ENCODE measurements around the gene OPN3. TPM values are rescaled to one million over a fixed set of nuclear protein-coding genes. Genes with fewer than 3 reads are reported as not detected.

The OPN3 gene
- polyA plus RNA-seq, 4 donors, result 38.3 to 53.2 (median 41.9) TPM

DNA sequence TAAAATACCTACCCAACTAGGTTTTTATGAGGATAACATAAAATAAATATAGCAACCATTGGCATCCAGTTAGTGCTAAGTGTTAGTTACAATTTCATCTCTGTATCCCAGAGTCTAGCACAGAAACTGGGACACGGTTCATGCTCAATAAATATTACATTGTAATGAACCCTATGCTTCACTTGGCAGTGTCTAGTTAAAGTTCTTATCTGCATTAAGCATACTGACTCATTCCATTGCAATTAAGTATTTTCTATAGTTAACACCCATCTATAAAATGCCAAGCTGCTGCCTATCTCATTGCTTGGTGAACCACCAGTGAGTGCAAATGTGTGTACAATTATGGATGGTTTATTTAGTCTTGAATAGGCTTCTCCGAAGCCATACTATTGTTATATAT is 15.2 kb downstream of the OPN3 start:
- no peak for DNase-seq (ENCODE audit: low read depth in 4 of 4, low spot score in 2 of 4)

DNA sequence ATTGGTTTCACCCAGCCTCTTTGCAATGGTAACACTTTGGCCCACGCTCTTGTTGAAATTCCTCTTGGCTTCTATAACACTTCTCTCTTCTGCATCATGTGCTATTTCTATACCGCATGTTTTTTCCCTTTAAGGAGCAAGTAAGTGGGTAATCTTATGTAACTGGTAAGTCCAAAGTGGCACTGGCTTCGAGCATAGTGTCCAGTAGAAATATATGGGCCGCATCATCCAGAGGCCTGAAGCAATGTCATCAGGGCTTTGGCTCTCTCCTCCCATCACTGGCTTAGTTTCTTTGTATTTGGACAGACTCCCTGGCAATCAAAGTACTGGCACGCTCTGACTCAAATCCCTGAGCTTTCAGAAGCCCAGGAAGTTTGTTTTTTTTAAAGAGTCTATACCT is 17.5 kb downstream of the OPN3 start:
- DNase-seq (ENCODE audit: low read depth in 4 of 4, low spot score in 2 of 4), result no peak

DNA sequence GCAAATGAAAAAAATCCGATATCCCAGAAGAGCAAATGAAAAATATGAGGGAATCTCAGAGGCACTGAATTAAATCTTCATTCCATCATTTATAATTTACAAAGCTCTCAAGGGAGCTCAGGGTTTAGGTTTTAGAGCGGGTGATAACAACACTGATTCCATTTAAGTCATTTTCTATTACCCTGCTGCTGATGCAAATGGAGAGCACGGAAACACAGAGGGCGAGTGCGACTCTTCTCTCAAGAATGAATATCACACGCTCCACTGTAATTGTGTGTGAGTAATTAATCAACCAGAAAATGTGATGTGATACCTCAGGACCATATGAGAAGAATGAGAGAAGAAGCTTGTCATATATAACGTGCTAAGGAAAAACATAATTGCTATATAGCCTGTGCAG is 22.7 kb downstream of the OPN3 start:
- DNase-seq (ENCODE audit: low read depth in 4 of 4, low spot score in 2 of 4), result no peak

DNA sequence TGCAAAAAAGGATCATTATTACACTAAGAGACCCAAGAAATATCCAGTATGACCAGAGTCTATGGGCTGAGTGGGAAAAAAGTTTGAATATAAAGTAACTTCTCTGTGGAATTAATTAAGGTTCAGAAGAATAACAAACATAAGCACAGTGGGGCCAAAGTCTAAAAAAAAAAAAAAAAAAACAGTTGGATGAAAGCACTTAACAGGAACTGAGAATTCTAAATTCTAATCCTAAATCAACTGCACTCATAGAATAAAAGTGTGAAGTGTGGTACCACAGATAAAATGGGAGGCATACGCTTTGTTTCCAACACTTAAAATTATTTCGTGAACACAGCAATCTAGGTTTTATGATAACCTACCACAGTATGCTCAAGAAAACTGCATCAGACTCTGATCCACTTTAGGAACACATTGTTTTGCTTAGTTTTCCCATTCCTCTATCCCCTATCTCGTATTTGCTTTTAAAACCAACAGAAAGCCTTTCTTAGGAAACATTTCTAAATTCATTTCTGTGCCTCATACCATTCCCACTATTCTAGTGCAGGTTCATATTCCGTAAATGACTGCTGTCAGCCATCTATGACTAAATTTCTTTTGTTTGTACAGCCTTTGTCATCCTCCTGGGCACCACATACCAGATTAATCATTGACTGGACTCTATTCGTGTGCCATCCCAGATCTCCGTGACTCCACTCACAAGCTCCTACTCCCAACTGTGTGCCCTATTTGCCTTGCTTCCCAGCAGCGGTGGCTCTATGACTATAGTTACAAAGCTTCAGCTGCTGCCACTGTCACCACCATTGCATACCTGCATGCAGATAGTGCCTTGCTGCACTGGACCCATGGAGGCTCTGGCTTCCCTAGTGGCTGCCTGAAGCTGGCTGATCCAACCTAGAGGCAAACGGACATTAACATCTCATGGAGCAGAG is 24.9 kb downstream of the OPN3 start:
- no peak for DNase-seq (ENCODE audit: low read depth in 4 of 4, low spot score in 2 of 4)

DNA sequence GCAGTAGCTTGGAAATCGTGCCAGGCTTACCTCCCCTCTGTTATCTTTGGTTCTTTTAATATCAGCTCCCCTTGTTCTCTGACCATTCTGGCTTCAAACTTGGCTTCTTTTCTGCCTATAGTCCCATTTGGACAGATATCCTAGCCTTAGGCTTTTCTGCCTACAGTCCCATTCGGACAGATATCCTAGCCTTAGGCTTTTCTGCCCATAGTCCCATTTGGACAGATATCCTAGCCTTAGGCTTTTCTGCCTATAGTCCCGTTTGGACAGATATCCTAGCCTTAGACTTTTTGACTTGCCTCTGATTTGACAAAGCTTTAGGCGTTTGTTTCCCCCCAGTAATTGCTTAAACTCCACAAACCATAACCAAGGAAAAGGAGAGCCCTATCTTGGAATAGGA is 25.6 kb downstream of the OPN3 start:
- no peak for DNase-seq (ENCODE audit: low read depth in 4 of 4, low spot score in 2 of 4)

- no peak for DNase-seq (ENCODE audit: low read depth in 4 of 4, low spot score in 2 of 4)
Observed at GRCh38 chr1:241614144-241614543, 26.0 kb downstream of the OPN3 start.

GRCh38 chr1:241612533-241613477 is 27.4 kb downstream of the OPN3 start:
- DNase-seq (ENCODE audit: low read depth in 4 of 4, low spot score in 2 of 4), result no peak

GRCh38 chr1:241611736-241612135 is 28.4 kb downstream of the OPN3 start:
- no peak for DNase-seq (ENCODE audit: low read depth in 4 of 4, low spot score in 2 of 4)

- peak in 2 of 4 donors; percentile 24 to 40 for DNase-seq (ENCODE audit: low read depth in 4 of 4, low spot score in 2 of 4)
Observed at GRCh38 chr1:241611063-241611462, 29.1 kb downstream of the OPN3 start.

GRCh38 chr1:241610056-241610815 is 29.9 kb downstream of the OPN3 start:
- no peak for DNase-seq (ENCODE audit: low read depth in 4 of 4, low spot score in 2 of 4)

GRCh38 chr1:241608379-241609033 is 31.7 kb downstream of the OPN3 start:
- DNase-seq (ENCODE audit: low read depth in 4 of 4, low spot score in 2 of 4), result no peak

DNA sequence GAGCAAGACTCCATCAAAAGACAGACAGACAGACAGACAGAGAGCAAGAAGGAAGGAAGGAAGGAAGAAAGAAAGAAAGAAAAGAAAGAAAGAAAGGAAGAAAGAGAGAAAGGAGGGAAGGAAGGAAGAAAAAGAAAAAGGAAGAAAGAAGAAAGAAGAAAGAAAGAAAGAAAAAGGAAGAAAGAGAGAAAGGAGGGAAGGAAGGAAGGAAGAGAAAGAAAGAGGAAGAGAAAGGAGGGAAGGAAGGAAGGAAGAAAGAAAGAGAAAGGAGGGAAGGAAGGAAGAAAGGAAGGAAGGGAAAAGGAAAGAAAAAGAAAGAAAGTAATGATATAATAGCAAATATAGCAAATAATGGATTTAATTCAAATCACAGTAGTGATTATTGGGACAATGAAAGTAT is 32.7 kb downstream of the OPN3 start:
- no peak for DNase-seq (ENCODE audit: low read depth in 4 of 4, low spot score in 2 of 4)

- DNase-seq (ENCODE audit: low read depth in 4 of 4, low spot score in 2 of 4), result no peak
Observed at GRCh38 chr1:241606544-241606943, 33.6 kb downstream of the OPN3 start.

DNA sequence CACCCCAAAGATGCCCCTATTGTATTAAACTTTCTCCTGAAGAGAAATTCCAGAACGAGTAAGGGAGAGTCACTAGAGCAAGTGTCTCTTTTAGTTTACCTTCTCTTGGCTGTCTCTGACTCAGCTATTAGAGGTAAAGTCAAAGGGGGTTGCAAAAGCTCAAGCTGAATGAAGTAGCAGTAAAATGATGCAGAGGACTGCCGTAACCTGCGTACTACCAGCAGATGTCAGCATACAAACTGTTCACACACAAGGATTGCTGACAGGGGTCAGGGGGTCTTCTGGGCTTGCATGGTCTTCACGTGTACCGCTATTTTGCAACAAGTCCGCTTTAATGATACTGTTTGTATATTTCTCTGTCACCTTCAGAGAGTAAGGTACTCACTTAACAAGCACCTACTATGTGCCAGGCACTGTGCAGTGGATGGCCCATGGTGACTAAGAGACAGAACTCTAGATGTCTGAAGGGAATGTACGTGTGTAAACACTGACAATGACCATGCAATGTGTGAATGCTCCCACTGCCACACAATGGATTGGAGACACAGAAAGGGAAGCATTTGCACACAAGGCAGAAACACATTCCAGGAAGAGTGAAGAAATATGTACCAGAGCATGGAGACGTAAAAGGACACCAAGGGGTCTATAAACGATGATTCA is 34.9 kb downstream of the OPN3 start:
- DNase-seq (ENCODE audit: low read depth in 4 of 4, low spot score in 2 of 4), result no peak

GRCh38 chr1:241603731-241604245 is 36.4 kb downstream of the OPN3 start:
- DNase-seq (ENCODE audit: low read depth in 4 of 4, low spot score in 2 of 4), result no peak

DNA sequence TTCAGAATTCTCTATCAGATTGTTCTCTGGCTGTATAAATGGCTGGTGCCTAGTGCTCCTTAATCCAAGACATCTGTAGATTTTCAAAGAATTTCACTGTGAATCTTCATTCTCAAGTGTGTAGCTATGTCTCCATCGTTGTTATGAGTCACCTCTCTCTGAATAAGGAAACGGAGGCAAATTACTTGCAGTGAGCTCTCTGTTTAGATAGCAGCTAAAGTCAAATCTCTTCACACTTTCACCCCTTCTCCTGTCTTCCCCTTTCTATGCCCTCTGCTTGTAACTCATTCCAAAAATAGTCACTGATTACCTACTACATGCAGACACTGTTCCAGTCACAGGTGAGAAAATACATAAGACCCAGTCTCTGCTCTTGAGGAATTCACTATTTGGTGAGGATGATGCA is 39.7 kb downstream of the OPN3 start:
- DNase-seq (ENCODE audit: low read depth in 4 of 4, low spot score in 2 of 4), result no peak

DNA sequence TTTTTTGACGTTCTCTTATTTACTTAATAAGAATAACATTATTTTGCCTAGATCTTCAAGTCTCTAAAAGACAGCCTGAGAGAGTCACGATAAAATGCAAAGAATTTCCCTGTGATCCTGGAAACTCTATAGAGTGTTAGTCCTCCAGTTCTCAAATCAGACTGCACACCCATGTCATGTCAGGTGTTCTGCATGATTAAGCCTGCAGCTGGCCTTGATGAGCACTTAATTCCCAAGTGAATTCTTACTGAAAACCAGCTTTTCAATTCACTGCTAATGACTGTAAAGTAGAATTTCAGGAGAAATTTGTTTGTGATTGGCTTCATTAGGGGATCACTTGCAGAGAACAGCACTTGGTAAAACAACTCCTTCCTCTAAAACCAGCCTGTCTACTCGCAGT is 41.9 kb downstream of the OPN3 start:
- no peak for DNase-seq (ENCODE audit: low read depth in 4 of 4, low spot score in 2 of 4)

- DNase-seq (ENCODE audit: low read depth in 4 of 4, low spot score in 2 of 4), result no peak
Observed at GRCh38 chr1:241596633-241597032, 43.5 kb downstream of the OPN3 start.

DNA sequence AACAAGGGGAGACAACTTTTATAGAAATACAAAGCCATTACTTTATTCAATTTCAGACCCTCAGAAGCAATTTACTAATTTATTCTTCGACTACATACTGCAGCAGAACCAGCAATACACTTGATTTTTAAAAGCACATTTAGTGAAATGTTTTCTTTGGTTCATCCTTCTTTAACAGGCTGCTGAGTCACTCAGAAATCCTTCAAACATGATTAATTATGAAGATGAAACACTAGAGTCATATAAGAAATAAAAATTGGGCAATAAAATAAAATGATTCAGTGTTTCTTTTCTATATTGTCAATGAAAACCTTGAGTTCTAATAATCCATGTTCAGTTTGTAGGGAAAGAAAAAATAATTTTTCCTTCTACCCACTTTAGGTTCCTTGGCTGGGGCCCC is 47.0 kb downstream of the OPN3 start:
- DNase-seq (ENCODE audit: low read depth in 4 of 4, low spot score in 2 of 4), result no peak

All from left renal cortex interstitium (tissue), 4 donors.